IPS DF 6.9 (cell line): ENCODE measurements around the gene TMEM190.
"Not testable (repeated sequence)": the region's sequence is repeated elsewhere in the genome, so short reads cannot be mapped to it uniquely, and the experiment has no call there.

Experiments
- DNase-seq: peaks from one replicate; pipeline ENCODE4 v3.0.0-alpha.2; 2013; ENCODE audit warnings: low read depth, low spot score
- H3K27ac ChIP-seq: one replicate; pipeline ENCODE4 v1.5.1; 2013; ENCODE audit warnings: low read length, control low read depth
- H3K27me3 ChIP-seq: 2 replicates; pipeline ENCODE4 v1.6.1; 2013; ENCODE audit warnings: mild to moderate bottlenecking, low read length; ENCODE audit not compliant: control insufficient read depth, insufficient read depth
- H3K36me3 ChIP-seq: 2 replicates; pipeline ENCODE4 v1.6.1; 2013; ENCODE audit warnings: low read length; ENCODE audit not compliant: control insufficient read depth, insufficient read depth
- H3K4me1 ChIP-seq: 2 replicates; pipeline ENCODE4 v1.6.1; 2013; ENCODE audit warnings: low read length; ENCODE audit not compliant: control insufficient read depth, insufficient read depth
- H3K4me3 ChIP-seq: 2 replicates; pipeline ENCODE4 v1.5.1; 2013; ENCODE audit warnings: mild to moderate bottlenecking, low read length
- H3K9me3 ChIP-seq: 2 replicates; pipeline ENCODE4 v1.6.1; 2013; ENCODE audit warnings: low read length, inconsistent platforms; ENCODE audit not compliant: control insufficient read depth, insufficient read depth
- WGBS: extraction: QIAGEN DNeasy Blood & Tissue Kit; methylation state at CpG from one replicate; pipeline ENCODE4 v1.1.7; 2013; ENCODE audit warnings: mixed read lengths, missing lambda C conversion rate; ENCODE audit not compliant: insufficient read length, insufficient coverage; 5-methylcytosine and 5-hydroxymethylcytosine counted together

Gene TMEM190

DNA sequence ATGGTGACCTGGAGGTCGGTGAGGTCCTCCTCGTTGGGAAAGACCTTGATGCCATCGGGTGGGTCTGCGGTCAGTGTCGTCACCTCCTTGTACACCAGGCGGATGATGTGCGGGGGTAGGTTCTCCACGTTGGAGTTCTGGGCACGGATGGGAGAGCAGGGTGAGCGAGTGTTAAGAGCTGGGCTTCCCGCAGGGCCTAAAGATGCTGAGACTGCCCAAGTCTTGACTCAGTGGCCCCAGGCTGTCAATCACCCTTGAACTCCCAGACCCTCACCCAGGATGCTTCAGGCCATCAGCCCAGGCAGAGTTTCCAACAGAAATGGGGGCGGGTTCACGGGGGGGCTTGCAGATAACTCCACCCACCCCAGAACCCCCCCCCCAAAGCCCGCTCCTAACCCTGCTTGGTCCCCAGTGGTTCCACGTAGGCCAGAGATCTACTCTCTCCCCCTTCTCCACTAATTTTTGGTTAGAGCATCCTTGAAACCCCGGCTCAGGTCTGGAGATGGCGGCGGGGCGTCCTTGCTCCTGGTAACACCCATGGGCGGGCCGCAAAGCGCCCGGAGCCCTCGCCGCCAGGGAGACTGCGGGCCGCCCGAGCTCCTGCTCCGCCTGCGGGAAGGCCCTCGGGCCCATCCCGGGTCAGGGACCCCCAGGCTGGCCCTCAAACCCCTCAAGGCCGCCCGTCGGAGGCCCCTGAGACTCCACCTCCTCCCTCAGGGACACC is 30.4 kb downstream of the TMEM190 start:
- H3K27ac ChIP-seq: no peak overlapping the region
- H3K4me1 ChIP-seq: peaks cover 9% of the 10 kb centered on the region; the same call in 1 of the 2 replicates
- no CpG with 5 or more reads among the region's 35 CpGs for WGBS
- no peaks in the 10 kb centered on the region for H3K27me3 ChIP-seq
- H3K36me3 ChIP-seq: peaks cover 22% of the 10 kb centered on the region
- DNase-seq: no peak
- no peaks in the 10 kb centered on the region for H3K9me3 ChIP-seq
- peak overlapping the region; percentile 85 for H3K4me3 ChIP-seq

GRCh38 chr19:55407550-55407799 is 30.8 kb downstream of the TMEM190 start, which contains the start of gene UBE2S:
UBE2S (minus strand) TSS chr19:55407788; CDS start chr19:55407589, 199 bp downstream.
- DNase-seq, H3K27ac ChIP-seq, H3K4me1 ChIP-seq, H3K9me3 ChIP-seq, H3K27me3 ChIP-seq: not testable (repeated sequence)
- WGBS: no CpG with 5 or more reads among the region's 36 CpGs
- peaks cover 17% of the 10 kb centered on the region for H3K36me3 ChIP-seq
- H3K4me3 ChIP-seq: peak within 1 kb of the TSS; percentile 85

DNA sequence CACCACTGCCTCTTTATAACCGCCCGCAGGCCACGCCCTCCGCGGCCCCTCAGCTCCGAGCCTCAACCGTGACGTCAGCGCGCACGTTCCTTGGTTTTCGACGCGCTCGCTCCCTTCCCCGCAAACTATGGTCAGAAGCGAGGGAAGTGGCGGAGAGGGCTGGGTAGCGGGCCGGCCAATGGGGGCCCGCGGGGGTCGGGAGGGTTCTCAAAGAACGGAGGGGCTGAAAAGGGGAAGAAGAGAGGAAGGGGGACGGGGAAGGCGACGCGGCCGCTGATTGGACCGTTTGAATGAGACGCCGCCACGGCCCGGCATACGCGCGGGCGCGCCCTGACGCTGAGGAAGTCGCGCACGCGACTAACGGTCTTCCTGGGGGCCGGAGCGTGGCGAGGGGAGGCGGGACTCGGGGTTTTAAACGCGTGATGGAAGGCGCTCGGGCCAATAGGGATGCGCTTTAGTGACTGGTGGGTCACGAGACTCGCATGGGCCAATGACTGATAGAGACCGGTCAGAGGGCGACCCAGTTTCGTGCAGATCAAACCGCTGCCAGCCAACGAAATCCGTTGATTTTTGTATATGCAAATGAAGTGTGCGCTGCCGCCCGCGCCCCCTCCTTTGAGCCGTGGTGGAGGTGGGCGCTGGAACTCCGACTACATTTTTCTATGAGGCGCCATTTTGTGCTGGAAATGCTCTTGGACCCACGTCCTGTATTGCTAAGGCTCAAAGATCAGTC is 31.3 kb downstream of the TMEM190 start:
- WGBS: no CpG with 5 or more reads among the region's 72 CpGs
- Histone ChIP-seq H3K9me3 (no peaks in the 10 kb centered on the region), H3K36me3 (peaks cover 12% of the 10 kb centered on the region), H3K27me3 (no peaks in the 10 kb centered on the region), H3K4me1 (peaks cover 7% of the 10 kb centered on the region; the same call in 1 of the 2 replicates), H3K4me3 (peak overlapping the region; percentile 85; the same call in 1 of the 2 replicates), H3K27ac (no peak overlapping the region)
- DNase-seq: peak; percentile 97

DNA sequence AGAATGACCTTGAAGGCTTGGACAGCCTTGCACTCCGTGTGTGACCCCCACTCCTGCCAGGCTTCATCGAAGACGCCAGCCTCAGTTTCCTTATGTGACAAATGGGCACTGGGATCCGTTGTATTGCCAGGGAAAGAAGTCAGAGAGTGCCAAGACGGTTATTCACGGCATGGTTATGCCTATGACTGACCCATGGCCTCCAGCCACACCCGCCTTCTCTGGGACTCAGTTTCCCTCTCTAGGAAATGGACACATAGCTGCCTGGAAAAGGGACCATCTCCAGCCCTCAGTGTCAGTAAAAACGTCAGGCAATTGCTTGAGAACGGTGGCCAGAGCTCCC is 31.9 kb downstream of the TMEM190 start:
- no CpG with 5 or more reads among the region's 9 CpGs for WGBS
- Histone ChIP-seq H3K27me3 (no peaks in the 10 kb centered on the region), H3K4me1 (peaks cover 7% of the 10 kb centered on the region; the same call in 1 of the 2 replicates), H3K36me3 (peaks cover 12% of the 10 kb centered on the region; the same call in 1 of the 2 replicates), H3K9me3 (no peaks in the 10 kb centered on the region), H3K27ac (no peak overlapping the region), H3K4me3 (no peak overlapping the region)
- DNase-seq: no peak

- not testable (repeated sequence) for H3K4me3 ChIP-seq, H3K27me3 ChIP-seq, H3K27ac ChIP-seq, H3K9me3 ChIP-seq, DNase-seq, H3K36me3 ChIP-seq, H3K4me1 ChIP-seq
- WGBS: no CpG with 5 or more reads among the region's 8 CpGs
Measured at GRCh38 chr19:55409179-55409578, 32.6 kb downstream of the TMEM190 start.

DNA sequence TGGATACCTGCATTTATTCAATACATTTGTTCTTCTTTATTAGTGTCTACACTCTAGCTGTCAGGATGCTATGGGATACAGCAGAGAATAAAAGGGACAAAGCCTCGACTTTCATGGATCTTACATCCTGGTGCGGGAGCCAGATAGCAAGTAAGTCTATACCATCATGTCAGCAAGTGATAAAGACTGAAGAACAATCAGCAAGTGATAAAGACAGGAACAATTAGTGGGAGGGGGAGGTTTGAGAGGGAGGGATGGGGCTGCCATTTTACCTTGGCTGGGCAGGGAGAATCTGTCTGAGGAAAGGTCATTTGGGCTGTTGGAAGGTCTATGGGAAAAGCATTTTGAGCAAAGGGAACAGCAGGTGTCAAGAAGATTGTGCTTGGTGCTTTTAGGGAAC is 33.5 kb downstream of the TMEM190 start:
- no CpG with 5 or more reads among the region's 2 CpGs for WGBS
- H3K4me1 ChIP-seq: peaks cover 7% of the 10 kb centered on the region; the same call in 1 of the 2 replicates
- no peak overlapping the region for H3K27ac ChIP-seq
- no peaks in the 10 kb centered on the region for H3K9me3 ChIP-seq
- DNase-seq: no peak
- peaks cover 2% of the 10 kb centered on the region; the same call in 1 of the 2 replicates for H3K36me3 ChIP-seq
- H3K27me3 ChIP-seq: no peaks in the 10 kb centered on the region
- no peak overlapping the region for H3K4me3 ChIP-seq

DNA sequence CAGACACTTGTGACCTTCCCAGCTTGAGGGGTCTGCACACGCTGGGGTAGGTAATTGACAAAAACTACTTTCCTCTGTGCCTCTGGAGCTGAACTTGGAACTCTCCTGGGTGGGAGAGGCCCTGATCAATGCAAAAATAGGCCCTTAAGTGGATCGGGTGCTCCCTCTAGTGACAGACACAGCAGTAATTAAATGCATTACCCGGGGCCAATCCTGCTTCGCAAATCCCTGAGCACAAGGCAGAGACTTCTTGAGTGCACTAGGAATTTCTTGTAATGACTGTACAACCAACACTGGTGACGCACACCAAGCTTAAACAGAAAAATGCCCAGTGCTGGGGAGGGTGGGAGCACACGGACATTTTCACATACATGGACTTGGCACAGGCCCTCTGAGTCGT is 41.6 kb downstream of the TMEM190 start:
- H3K27ac ChIP-seq: no peak overlapping the region
- no peak for DNase-seq
- H3K4me3 ChIP-seq: no peak overlapping the region
- no peaks in the 10 kb centered on the region for H3K4me1 ChIP-seq
- H3K27me3 ChIP-seq: no peaks in the 10 kb centered on the region
- no peaks in the 10 kb centered on the region for H3K9me3 ChIP-seq
- no peaks in the 10 kb centered on the region for H3K36me3 ChIP-seq
- no CpG with 5 or more reads among the region's 7 CpGs for WGBS

DNA sequence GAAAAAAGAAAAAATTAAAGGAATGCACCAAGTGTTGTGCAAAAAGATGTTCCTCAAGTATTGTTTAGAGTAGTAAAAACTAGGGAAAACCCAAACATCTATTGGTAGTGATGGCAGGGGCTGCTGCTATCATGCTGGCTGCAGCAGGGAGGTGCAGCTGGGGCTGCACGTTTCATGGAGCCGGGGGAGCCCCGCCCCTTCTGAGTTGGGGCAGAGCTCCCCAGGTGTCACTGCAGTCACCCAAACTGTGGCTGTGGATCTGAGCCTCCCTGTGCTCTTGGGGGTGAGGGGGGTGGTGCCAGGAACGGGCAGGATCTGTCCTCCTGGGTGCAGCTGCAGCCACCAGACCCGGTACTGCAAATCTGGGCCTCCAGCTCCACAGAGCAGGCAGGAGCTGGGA is 42.5 kb downstream of the TMEM190 start:
- no peaks in the 10 kb centered on the region for H3K27me3 ChIP-seq
- H3K9me3 ChIP-seq: no peaks in the 10 kb centered on the region
- H3K4me1 ChIP-seq: no peaks in the 10 kb centered on the region; the same call in 1 of the 2 replicates
- H3K36me3 ChIP-seq: no peaks in the 10 kb centered on the region
- H3K27ac ChIP-seq: no peak overlapping the region
- no CpG with 5 or more reads among the region's 5 CpGs for WGBS
- DNase-seq: no peak
- H3K4me3 ChIP-seq: no peak overlapping the region

- Histone ChIP-seq H3K9me3 (no peaks in the 10 kb centered on the region), H3K36me3 (no peaks in the 10 kb centered on the region), H3K27ac (no peak overlapping the region), H3K4me1 (no peaks in the 10 kb centered on the region; the same call in 1 of the 2 replicates), H3K4me3 (no peak overlapping the region), H3K27me3 (no peaks in the 10 kb centered on the region)
- WGBS: no CpG with 5 or more reads among the region's 5 CpGs
- no peak for DNase-seq
Measured at GRCh38 chr19:55419624-55420236, 43.1 kb downstream of the TMEM190 start.

- not testable (repeated sequence) for H3K9me3 ChIP-seq, H3K4me1 ChIP-seq, H3K27ac ChIP-seq, H3K36me3 ChIP-seq, H3K4me3 ChIP-seq, H3K27me3 ChIP-seq, DNase-seq
- WGBS: no CpG with 5 or more reads among the region's 4 CpGs
Measured at GRCh38 chr19:55421281-55421680, 44.7 kb downstream of the TMEM190 start.
